IMR-90 (cell line): ENCODE measurements around the gene SIPA1L3.

Source experiments
- POLR2A ChIP-seq: IDR thresholded peaks from 2 replicates; pipeline ENCODE4 v1.6.1; 2012; ENCODE audit warnings: mild to moderate bottlenecking, low read depth, low read length
- TF ChIP-seq, protein P1 (sequence below): fragments of 150-350 bp; IDR thresholded peaks from 2 replicates; pipeline ENCODE4 v1.6.1; 2017; ENCODE audit warnings: mild to moderate bottlenecking, antibody characterized with exemption, low read length, low read depth

DNA sequence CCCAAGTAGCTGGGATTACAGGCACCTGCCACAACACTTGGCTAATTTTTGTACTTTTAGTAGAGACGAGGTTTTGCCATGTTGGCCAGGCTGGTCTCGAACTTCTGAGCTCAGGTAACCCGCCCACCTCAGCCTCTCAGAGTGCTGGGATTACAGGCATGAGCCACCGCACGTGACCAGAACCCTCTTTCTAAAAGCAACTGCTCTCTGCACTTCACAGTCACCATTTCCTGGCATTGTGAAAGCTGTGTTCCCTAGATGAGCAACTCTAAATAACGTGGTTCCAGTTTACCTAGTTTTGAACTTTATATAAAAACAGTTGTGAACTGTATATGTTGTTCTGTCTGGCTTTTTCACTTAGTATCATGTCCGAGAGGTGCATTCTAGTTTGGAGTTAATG lies 152.9 kb downstream of the SIPA1L3 start:
- TF ChIP-seq POLR2A, result no peak
- TF ChIP-seq, protein P1, sequence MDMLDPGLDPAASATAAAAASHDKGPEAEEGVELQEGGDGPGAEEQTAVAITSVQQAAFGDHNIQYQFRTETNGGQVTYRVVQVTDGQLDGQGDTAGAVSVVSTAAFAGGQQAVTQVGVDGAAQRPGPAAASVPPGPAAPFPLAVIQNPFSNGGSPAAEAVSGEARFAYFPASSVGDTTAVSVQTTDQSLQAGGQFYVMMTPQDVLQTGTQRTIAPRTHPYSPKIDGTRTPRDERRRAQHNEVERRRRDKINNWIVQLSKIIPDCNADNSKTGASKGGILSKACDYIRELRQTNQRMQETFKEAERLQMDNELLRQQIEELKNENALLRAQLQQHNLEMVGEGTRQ, result no peak
